Measurements from ENCODE around the gene CDADC1. TPM values are rescaled to one million over a fixed set of nuclear protein-coding genes. Genes with fewer than 3 reads are reported as not detected.

CDADC1 gene
- polyA plus RNA-seq, 3 donors, result 3.5 to 6.4 (median 5.2) TPM

- peaks cover 0 to 3% (median 1%) of the 10 kb centered on the region in 3 donors for H3K27me3 Mint-ChIP-seq (ENCODE audit: low read depth in 3 of 3)
- Histone ChIP-seq H3K9me3 (replicated peaks in 1 of 2; ENCODE audit: control insufficient read depth in 1 of 2, insufficient read depth in 1 of 2, low read length in 2 of 2) (no peaks in the 10 kb centered on the region), H3K9ac (ENCODE audit: insufficient read depth, low read length, poor library complexity, severe bottlenecking) (no peak overlapping the region), H3K36me3 (replicated peaks in 1 of 2; ENCODE audit: control insufficient read depth in 1 of 2, insufficient read depth in 2 of 2, low read length in 2 of 2) (no peaks in the 10 kb centered on the region), H3K4me2 (replicated peaks; ENCODE audit: extremely low read depth, low read length, poor library complexity, severe bottlenecking) (no peak overlapping the region), H3K79me2 (ENCODE audit: insufficient read depth, low read length) (no peaks in the 10 kb centered on the region), H3K27ac (ENCODE audit: low read depth in 1 of 2, low read length in 2 of 2) (no peak overlapping the region), H3K4me1 (ENCODE audit: control insufficient read depth in 1 of 2, insufficient read depth in 2 of 2, low read length in 2 of 2) (no peaks in the 10 kb centered on the region), H4K20me1 (ENCODE audit: insufficient read depth, low read length) (no peaks in the 10 kb centered on the region), H3K27me3 (ENCODE audit: control insufficient read depth in 2 of 2, insufficient read depth in 2 of 2, low read length in 2 of 2) (no peaks in the 10 kb centered on the region), H2AFZ (ENCODE audit: insufficient read depth, low read depth, low read length, poor library complexity, severe bottlenecking) (no peak overlapping the region), H3K4me3 (replicated peaks in 1 of 3; ENCODE audit: low read depth in 2 of 3, low read length in 3 of 3) (no peak overlapping the region)
- WGBS (ENCODE audit: insufficient coverage), result 97% methylated on average over 4 of the region's 7 CpGs
- no peak for DNase-seq
- H3K4me1 Mint-ChIP-seq, result peaks cover 1% of the 10 kb centered on the region
- intact Hi-C loops (cut with micrococcal nuclease), result loop anchor here in 1 of 2 donors (10.0 kb wide), 1 partner anchor 127 kb away; no protein-coding TSS in a partner anchor
- no peaks in the 10 kb centered on the region for H3K9me3 Mint-ChIP-seq
- H3K4me3 Mint-ChIP-seq, result no peak overlapping the region
- peaks cover 0 to 10% of the 10 kb centered on the region in 2 donors for H3K36me3 Mint-ChIP-seq
- TF ChIP-seq, protein P1, sequence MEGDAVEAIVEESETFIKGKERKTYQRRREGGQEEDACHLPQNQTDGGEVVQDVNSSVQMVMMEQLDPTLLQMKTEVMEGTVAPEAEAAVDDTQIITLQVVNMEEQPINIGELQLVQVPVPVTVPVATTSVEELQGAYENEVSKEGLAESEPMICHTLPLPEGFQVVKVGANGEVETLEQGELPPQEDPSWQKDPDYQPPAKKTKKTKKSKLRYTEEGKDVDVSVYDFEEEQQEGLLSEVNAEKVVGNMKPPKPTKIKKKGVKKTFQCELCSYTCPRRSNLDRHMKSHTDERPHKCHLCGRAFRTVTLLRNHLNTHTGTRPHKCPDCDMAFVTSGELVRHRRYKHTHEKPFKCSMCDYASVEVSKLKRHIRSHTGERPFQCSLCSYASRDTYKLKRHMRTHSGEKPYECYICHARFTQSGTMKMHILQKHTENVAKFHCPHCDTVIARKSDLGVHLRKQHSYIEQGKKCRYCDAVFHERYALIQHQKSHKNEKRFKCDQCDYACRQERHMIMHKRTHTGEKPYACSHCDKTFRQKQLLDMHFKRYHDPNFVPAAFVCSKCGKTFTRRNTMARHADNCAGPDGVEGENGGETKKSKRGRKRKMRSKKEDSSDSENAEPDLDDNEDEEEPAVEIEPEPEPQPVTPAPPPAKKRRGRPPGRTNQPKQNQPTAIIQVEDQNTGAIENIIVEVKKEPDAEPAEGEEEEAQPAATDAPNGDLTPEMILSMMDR (IDR thresholded peaks at IDR 0.05), result no peak
- no peak overlapping the region for H3K27ac Mint-ChIP-seq
These were observed 60.6 kb downstream of the CDADC1 start for GRCh38 chr13:49308097-49308875.

- Mint-ChIP-seq H3K4me1 (no peaks in the 10 kb centered on the region), H3K27me3 (ENCODE audit: low read depth in 3 of 3) (peaks cover 0 to 2% (median 1%) of the 10 kb centered on the region in 3 donors), H3K36me3 (peaks cover 0 to 10% of the 10 kb centered on the region in 2 donors), H3K4me3 (no peak overlapping the region), H3K27ac (no peak overlapping the region), H3K9me3 (no peaks in the 10 kb centered on the region)
- Histone ChIP-seq H3K4me3 (replicated peaks in 1 of 3; ENCODE audit: low read depth in 2 of 3, low read length in 3 of 3) (no peak overlapping the region), H3K79me2 (ENCODE audit: insufficient read depth, low read length) (no peaks in the 10 kb centered on the region), H3K27ac (ENCODE audit: low read depth in 1 of 2, low read length in 2 of 2) (no peak overlapping the region), H3K4me1 (ENCODE audit: control insufficient read depth in 1 of 2, insufficient read depth in 2 of 2, low read length in 2 of 2) (no peaks in the 10 kb centered on the region), H3K27me3 (ENCODE audit: control insufficient read depth in 2 of 2, insufficient read depth in 2 of 2, low read length in 2 of 2) (no peaks in the 10 kb centered on the region), H3K36me3 (replicated peaks in 1 of 2; ENCODE audit: control insufficient read depth in 1 of 2, insufficient read depth in 2 of 2, low read length in 2 of 2) (no peaks in the 10 kb centered on the region), H3K9me3 (replicated peaks in 1 of 2; ENCODE audit: control insufficient read depth in 1 of 2, insufficient read depth in 1 of 2, low read length in 2 of 2) (no peaks in the 10 kb centered on the region), H3K9ac (ENCODE audit: insufficient read depth, low read length, poor library complexity, severe bottlenecking) (no peak overlapping the region), H4K20me1 (ENCODE audit: insufficient read depth, low read length) (no peaks in the 10 kb centered on the region), H3K4me2 (replicated peaks; ENCODE audit: extremely low read depth, low read length, poor library complexity, severe bottlenecking) (no peak overlapping the region), H2AFZ (ENCODE audit: insufficient read depth, low read depth, low read length, poor library complexity, severe bottlenecking) (no peak overlapping the region)
- intact Hi-C loops (cut with micrococcal nuclease), result loop anchor here in 1 of 2 donors (10.0 kb wide), 1 partner anchor 126 kb away; no protein-coding TSS in a partner anchor
- DNase-seq, result no peak
- TF ChIP-seq, protein P1 (IDR thresholded peaks at IDR 0.05), result no peak
- WGBS (ENCODE audit: insufficient coverage), result 97% methylated on average over 10 of the region's 11 CpGs
These were observed 61.2 kb downstream of the CDADC1 start for GRCh38 chr13:49308921-49309408.
